HFFc6 (cell line): ENCODE measurements around the gene TRIM45. TPM values are rescaled to one million over a fixed set of nuclear protein-coding genes. Genes with fewer than 3 reads are reported as not detected.
A peak's percentile ranks its signal among the peaks of the same experiment; 100 is the strongest.

ENCODE experiments used
- DNase-seq: peaks from one replicate; pipeline ENCODE4 v3.0.0-alpha.2; 2018
- H3K27ac Mint-ChIP-seq: 2 replicates; pipeline ENCODE4 v1.8.0; 2020; ENCODE audit warnings: mild to moderate bottlenecking, mixed read lengths
- H3K27me3 Mint-ChIP-seq: 2 replicates; pipeline ENCODE4 v1.8.0; 2021; ENCODE audit warnings: mild to moderate bottlenecking, moderate library complexity, mixed read lengths; ENCODE audit not compliant: insufficient read depth
- H3K36me3 Mint-ChIP-seq: 2 replicates; pipeline ENCODE4 v1.8.0; 2021; ENCODE audit warnings: low read depth, mixed read lengths
- H3K4me1 Mint-ChIP-seq: 2 replicates; pipeline ENCODE4 v1.8.0; 2020; ENCODE audit warnings: low read depth, mixed read lengths
- H3K4me3 Mint-ChIP-seq: 2 replicates; pipeline ENCODE4 v1.8.0; 2020; ENCODE audit warnings: mild to moderate bottlenecking, moderate library complexity, mixed read lengths
- H3K9me3 Mint-ChIP-seq: 2 replicates; pipeline ENCODE4 v1.8.0; 2020; ENCODE audit warnings: mild to moderate bottlenecking, mixed read lengths
- CTCF ChIP-seq: fragments of 200-600 bp; sonication (generic); IDR thresholded peaks from 2 replicates; pipeline ENCODE4 v1.5.0; 2021; ENCODE audit warnings: antibody characterized with exemption, mild to moderate bottlenecking
- total RNA-seq, 6 experiments: library from RNA; stranded (reverse); fragmentation: NEBNext Ultra II Directional; extraction: Animal tissue kit (Norgen Biotek cat#: 25700); gene quantifications; 2 replicates in 1 of 6; 3 replicates in 5 of 6; pipeline ENCODE4 v1.2.3, GENCODE V29; 2021

The TRIM45 gene
- total RNA-seq, 6 experiments from 2014 or later, result 2.1 to 4.4 (median 3.6) TPM

DNA sequence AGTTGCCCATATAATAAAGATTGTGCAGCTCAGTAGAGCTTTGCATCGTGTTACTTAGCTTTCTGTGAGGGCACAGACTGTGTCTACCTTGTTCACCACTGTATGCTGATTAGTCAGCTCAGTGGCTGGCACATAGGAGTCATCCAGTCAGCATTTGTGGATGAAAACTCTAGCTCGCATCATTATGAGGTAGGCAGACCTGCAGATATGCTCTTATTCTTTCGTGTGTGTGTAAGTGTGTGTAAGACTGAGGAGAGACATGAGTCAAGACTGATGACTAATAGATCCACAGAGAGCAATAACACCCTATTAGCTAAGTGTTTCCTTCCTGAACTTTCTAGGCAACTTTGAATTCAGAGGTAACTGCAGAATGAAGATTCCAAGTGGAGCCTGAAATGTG is 44.3 kb downstream of the TRIM45 start:
- DNase-seq, result peak; percentile 94
- Mint-ChIP-seq H3K27ac (peak overlapping the region; percentile 83), H3K9me3 (no peaks in the 10 kb centered on the region), H3K4me3 (no peak overlapping the region), H3K36me3 (peaks cover 32% of the 10 kb centered on the region), H3K4me1 (peaks cover 20% of the 10 kb centered on the region), H3K27me3 (no peaks in the 10 kb centered on the region)
- no peak for TF ChIP-seq CTCF

GRCh38 chr1:117076648-117077047 is 44.9 kb downstream of the TRIM45 start:
- peaks cover 20% of the 10 kb centered on the region for H3K4me1 Mint-ChIP-seq
- no peaks in the 10 kb centered on the region for H3K9me3 Mint-ChIP-seq
- no peak for DNase-seq
- H3K27ac Mint-ChIP-seq, result peak overlapping the region; percentile 83
- no peaks in the 10 kb centered on the region for H3K27me3 Mint-ChIP-seq
- peaks cover 29% of the 10 kb centered on the region for H3K36me3 Mint-ChIP-seq
- no peak for TF ChIP-seq CTCF
- H3K4me3 Mint-ChIP-seq, result no peak overlapping the region

DNA sequence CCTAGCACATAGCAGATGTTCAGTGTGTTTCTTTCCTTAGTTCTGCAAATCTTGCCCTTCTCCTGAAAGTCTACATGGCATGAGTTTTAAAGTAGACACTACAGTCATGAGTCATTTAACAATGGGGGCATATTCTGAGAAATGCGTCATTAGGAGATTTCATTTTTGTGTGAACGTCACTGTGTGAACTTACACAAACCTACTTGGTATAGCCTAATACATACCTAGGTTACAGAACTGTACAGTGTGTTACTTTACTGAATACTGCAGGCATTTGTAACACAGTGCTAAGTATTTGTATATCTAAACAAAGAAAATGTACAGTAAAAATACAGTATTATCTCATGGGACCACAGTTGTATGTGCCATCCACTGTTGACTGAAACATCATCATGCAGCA is 51.4 kb downstream of the TRIM45 start:
- H3K27me3 Mint-ChIP-seq, result no peaks in the 10 kb centered on the region
- no peak for DNase-seq

GRCh38 chr1:117069220-117069844 is 52.2 kb downstream of the TRIM45 start:
- H3K36me3 Mint-ChIP-seq, result no peaks in the 10 kb centered on the region
- no peak overlapping the region for H3K4me3 Mint-ChIP-seq
- peaks cover 11% of the 10 kb centered on the region for H3K4me1 Mint-ChIP-seq
- H3K27ac Mint-ChIP-seq, result no peak overlapping the region
- no peaks in the 10 kb centered on the region for H3K9me3 Mint-ChIP-seq
- peak; percentile 49 for TF ChIP-seq CTCF
- no peak for DNase-seq
- H3K27me3 Mint-ChIP-seq, result no peaks in the 10 kb centered on the region

More for the DNA sequence above, 51.4 kb downstream of the TRIM45 start:
- H3K9me3 Mint-ChIP-seq, result no peaks in the 10 kb centered on the region
- no peak overlapping the region for H3K27ac Mint-ChIP-seq
- H3K4me1 Mint-ChIP-seq, result peaks cover 11% of the 10 kb centered on the region
- H3K4me3 Mint-ChIP-seq, result no peak overlapping the region
- H3K36me3 Mint-ChIP-seq, result peaks cover 6% of the 10 kb centered on the region; the same call in 1 of the 2 replicates
- TF ChIP-seq CTCF, result no peak

DNA sequence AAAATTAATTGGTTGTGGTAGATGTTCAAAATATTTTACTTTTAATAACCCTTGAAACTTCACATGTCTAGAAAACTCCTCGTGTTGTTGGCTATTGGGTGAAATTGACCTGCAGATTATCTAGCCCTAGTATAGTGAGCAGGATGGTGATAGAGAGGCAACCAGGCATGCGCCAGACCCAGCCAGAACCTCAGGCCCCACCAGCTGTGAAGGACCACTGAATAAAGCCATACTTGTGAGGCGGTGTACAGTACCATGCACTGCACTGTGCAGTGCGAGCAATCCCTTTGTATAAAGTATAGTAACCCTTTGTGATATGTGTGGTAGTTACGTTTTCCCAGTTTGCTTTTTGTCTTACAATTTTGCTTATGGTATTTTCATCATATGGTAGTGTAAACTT is 53.0 kb downstream of the TRIM45 start:
- Mint-ChIP-seq H3K4me3 (no peak overlapping the region), H3K4me1 (peaks cover 11% of the 10 kb centered on the region), H3K27me3 (no peaks in the 10 kb centered on the region), H3K27ac (no peak overlapping the region), H3K9me3 (no peaks in the 10 kb centered on the region), H3K36me3 (no peaks in the 10 kb centered on the region)
- DNase-seq, result no peak
- TF ChIP-seq CTCF, result no peak
